ENCODE data around the gene KIF3A.

DNA sequence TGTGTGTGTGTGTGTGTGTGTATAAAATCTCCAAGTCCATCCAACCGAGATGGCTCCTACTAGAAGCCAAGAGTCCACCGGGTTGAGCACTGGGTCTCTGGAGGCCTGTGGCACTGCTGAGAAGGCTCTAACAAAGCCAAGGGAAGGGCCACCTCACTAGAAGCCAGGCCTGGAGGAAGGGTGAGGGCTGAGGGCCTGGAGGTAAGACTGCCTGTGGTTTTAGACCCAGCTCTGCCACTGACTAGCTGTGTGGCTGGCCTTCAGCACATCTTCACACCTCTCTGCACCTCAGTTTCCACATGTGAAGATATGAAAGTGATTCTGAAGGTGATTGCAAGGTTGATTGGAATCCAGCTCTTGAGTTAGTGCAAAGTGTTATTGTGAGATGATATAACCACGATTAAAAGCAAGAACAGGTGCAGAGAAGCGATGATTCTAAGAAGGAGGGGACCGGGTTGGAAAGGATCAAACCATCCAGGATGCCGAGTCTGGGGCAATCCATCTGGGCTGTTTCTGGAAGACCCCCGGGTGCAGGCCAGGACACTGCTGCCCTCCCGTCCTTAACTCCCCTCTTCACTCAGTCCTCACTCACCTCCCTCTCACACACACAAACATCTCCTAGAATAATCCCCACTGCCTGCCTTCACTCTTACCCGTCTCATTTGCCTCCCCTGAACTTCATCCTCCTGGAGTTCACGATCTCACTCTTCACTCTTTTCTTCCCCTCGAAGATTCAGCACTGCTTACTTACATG lies 61.2 kb downstream of the KIF3A start:
- TF ChIP-seq, protein P1, sequence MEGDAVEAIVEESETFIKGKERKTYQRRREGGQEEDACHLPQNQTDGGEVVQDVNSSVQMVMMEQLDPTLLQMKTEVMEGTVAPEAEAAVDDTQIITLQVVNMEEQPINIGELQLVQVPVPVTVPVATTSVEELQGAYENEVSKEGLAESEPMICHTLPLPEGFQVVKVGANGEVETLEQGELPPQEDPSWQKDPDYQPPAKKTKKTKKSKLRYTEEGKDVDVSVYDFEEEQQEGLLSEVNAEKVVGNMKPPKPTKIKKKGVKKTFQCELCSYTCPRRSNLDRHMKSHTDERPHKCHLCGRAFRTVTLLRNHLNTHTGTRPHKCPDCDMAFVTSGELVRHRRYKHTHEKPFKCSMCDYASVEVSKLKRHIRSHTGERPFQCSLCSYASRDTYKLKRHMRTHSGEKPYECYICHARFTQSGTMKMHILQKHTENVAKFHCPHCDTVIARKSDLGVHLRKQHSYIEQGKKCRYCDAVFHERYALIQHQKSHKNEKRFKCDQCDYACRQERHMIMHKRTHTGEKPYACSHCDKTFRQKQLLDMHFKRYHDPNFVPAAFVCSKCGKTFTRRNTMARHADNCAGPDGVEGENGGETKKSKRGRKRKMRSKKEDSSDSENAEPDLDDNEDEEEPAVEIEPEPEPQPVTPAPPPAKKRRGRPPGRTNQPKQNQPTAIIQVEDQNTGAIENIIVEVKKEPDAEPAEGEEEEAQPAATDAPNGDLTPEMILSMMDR (IDR thresholded peaks at IDR 0.05): no peak
- TF ChIP-seq POLR2AphosphoS5 (IDR thresholded peaks at IDR 0.05; ENCODE audit: low read depth, low read length) (no peak), RAD21 (IDR thresholded peaks at IDR 0.05; ENCODE audit: low read length) (no peak), RFX5 (IDR thresholded peaks at IDR 0.05; ENCODE audit: low read length) (no peak), NFIC (IDR thresholded peaks at IDR 0.05; ENCODE audit: borderline replicate concordance) (no peak), GATA2 (CRISPR knock-in tag; IDR thresholded peaks at IDR 0.05) (no peak), FOXM1 (IDR thresholded peaks at IDR 0.05; ENCODE audit: low read depth) (no peak), SIN3A (IDR thresholded peaks at IDR 0.05; ENCODE audit: borderline replicate concordance, low read depth, low read length) (no peak), EP300 (IDR thresholded peaks at IDR 0.05; ENCODE audit: borderline replicate concordance in 1 of 2, low read depth in 1 of 2, low read length in 1 of 2) (no peak), EZH2phosphoT487 (IDR thresholded peaks at IDR 0.05; ENCODE audit: borderline replicate concordance, low read depth) (no peak), TCF12 (IDR thresholded peaks at IDR 0.05) (no peak)
- TF ChIP-seq, protein P2, sequence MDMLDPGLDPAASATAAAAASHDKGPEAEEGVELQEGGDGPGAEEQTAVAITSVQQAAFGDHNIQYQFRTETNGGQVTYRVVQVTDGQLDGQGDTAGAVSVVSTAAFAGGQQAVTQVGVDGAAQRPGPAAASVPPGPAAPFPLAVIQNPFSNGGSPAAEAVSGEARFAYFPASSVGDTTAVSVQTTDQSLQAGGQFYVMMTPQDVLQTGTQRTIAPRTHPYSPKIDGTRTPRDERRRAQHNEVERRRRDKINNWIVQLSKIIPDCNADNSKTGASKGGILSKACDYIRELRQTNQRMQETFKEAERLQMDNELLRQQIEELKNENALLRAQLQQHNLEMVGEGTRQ (IDR thresholded peaks at IDR 0.05; ENCODE audit: borderline replicate concordance, low read depth, low read length): no peak
- TF ChIP-seq, protein P3, sequence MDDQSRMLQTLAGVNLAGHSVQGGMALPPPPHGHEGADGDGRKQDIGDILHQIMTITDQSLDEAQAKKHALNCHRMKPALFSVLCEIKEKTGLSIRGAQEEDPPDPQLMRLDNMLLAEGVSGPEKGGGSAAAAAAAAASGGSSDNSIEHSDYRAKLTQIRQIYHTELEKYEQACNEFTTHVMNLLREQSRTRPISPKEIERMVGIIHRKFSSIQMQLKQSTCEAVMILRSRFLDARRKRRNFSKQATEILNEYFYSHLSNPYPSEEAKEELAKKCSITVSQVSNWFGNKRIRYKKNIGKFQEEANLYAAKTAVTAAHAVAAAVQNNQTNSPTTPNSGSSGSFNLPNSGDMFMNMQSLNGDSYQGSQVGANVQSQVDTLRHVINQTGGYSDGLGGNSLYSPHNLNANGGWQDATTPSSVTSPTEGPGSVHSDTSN (IDR thresholded peaks at IDR 0.05): no peak
- TF ChIP-seq, protein P4, sequence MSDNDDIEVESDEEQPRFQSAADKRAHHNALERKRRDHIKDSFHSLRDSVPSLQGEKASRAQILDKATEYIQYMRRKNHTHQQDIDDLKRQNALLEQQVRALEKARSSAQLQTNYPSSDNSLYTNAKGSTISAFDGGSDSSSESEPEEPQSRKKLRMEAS (IDR thresholded peaks at IDR 0.05; ENCODE audit: low read depth): no peak

All from SK-N-SH (cell line).